Smooth muscle cell (in vitro differentiated cells): ENCODE measurements around the gene RAD1. TPM values are rescaled to one million over a fixed set of nuclear protein-coding genes. Genes with fewer than 3 reads are reported as not detected.

ENCODE experiments used
- DNase-seq: peaks from one replicate; lab custom pipeline; 2025; ENCODE audit not compliant: unreplicated experiment; lab: John Stamatoyannopoulos, UW
- H2AFZ ChIP-seq: fragments of 200-600 bp; sonication (generic); 2 replicates; pipeline ENCODE4 v1.6.0; 2016; ENCODE audit warnings: antibody characterized with exemption, low read depth, mild to moderate bottlenecking
- H3F3A ChIP-seq: fragments of 200-600 bp; sonication (generic); 2 replicates; pipeline ENCODE4 v1.6.0; 2017; ENCODE audit warnings: antibody characterized with exemption, low read depth
- H3K27ac ChIP-seq: fragments of 200-600 bp; sonication (generic); 2 replicates; pipeline ENCODE4 v1.5.1; 2016; ENCODE audit warnings: low read depth, mild to moderate bottlenecking
- H3K27me3 ChIP-seq: fragments of 200-600 bp; sonication (generic); 2 replicates; pipeline ENCODE4 v1.6.1; 2016; ENCODE audit warnings: low read depth, mild to moderate bottlenecking
- H3K36me3 ChIP-seq: fragments of 200-600 bp; sonication (generic); 2 replicates; pipeline ENCODE4 v1.5.1; 2016; ENCODE audit warnings: low read depth
- H3K4me1 ChIP-seq: fragments of 200-600 bp; sonication (generic); 2 replicates; pipeline ENCODE4 v1.5.1; 2016; ENCODE audit warnings: low read depth
- H3K4me2 ChIP-seq: fragments of 200-600 bp; sonication (generic); 2 replicates; pipeline ENCODE4 v1.6.0; 2016; ENCODE audit warnings: mild to moderate bottlenecking
- H3K4me3 ChIP-seq: fragments of 200-600 bp; sonication (generic); 2 replicates; pipeline ENCODE4 v1.5.1; 2016; ENCODE audit warnings: mild to moderate bottlenecking
- H3K79me2 ChIP-seq: fragments of 200-600 bp; sonication (generic); 2 replicates; pipeline ENCODE4 v1.6.0; 2016; ENCODE audit warnings: low read depth, mild to moderate bottlenecking
- H3K9ac ChIP-seq: fragments of 200-600 bp; sonication (generic); 2 replicates; pipeline ENCODE4 v1.6.0; 2016; ENCODE audit warnings: low read depth
- H3K9me3 ChIP-seq: fragments of 200-600 bp; sonication (generic); replicated peaks from 2 replicates; pipeline ENCODE4 v1.5.1; 2016; ENCODE audit warnings: low read depth
- H4K20me1 ChIP-seq: fragments of 200-600 bp; sonication (generic); 2 replicates; pipeline ENCODE4 v1.6.0; 2016; ENCODE audit warnings: low read depth
- CTCF ChIP-seq: fragments of 200-600 bp; sonication (generic); IDR thresholded peaks from 2 replicates; pipeline ENCODE4 v1.5.1; 2017; ENCODE audit warnings: borderline replicate concordance, mild to moderate bottlenecking, antibody characterized with exemption; ENCODE audit not compliant: insufficient read depth, poor library complexity, severe bottlenecking
- WGBS: methylation state at CpG from one replicate; pipeline ENCODE4 v1.1.7; 2016; ENCODE audit warnings: low lambda C conversion rate; 5-methylcytosine and 5-hydroxymethylcytosine counted together
- polyA plus RNA-seq: library from polyadenylated mRNA; unstranded; fragments of >200 nt; fragmentation: Nextera tagmentation; extraction: Ambion mirVana; gene quantifications from 2 replicates; pipeline ENCODE4 v1.2.1, GENCODE V29; 2016
- total RNA-seq: library from RNA; depleted of rRNA; stranded (reverse); fragments of >200 nt; gene quantifications from 2 replicates; pipeline ENCODE4 v1.2.3, GENCODE V29; 2014

The RAD1 gene
- total RNA-seq (14.5 and 33.2 TPM in 2 replicates), polyA plus RNA-seq (24.1 and 26.4 TPM in 2 replicates)

- H3K4me1 ChIP-seq = peaks cover 21% of the 10 kb centered on the region
- H3K4me3 ChIP-seq = peak within 1 kb of the TSS; percentile 98
- H2AFZ ChIP-seq = peak within 1 kb of the TSS; percentile 88
- DNase-seq = peak; percentile 88
- H3K36me3 ChIP-seq = peaks cover 14% of the 10 kb centered on the region
- H3K27me3 ChIP-seq = no peaks in the 10 kb centered on the region
- H3K4me2 ChIP-seq = peak within 1 kb of the TSS; percentile 98
- TF ChIP-seq CTCF = no peak
- H3F3A ChIP-seq = no peaks in the 10 kb centered on the region
- H4K20me1 ChIP-seq = no peaks in the 10 kb centered on the region
- H3K79me2 ChIP-seq = peaks cover 71% of the 10 kb centered on the region
- no peaks in the 10 kb centered on the region for H3K9me3 ChIP-seq
- peak within 1 kb of the TSS; percentile 85 for H3K9ac ChIP-seq
- under 1% methylated on average over 67 of the region's 67 CpGs for WGBS
- peak within 1 kb of the TSS; percentile 78 for H3K27ac ChIP-seq
These were observed at the start of gene RAD1, which contains the start of gene BRIX1 for GRCh38 chr5:34915139-34915855. Gene RAD1, minus strand, starts transcription at chr5:34915504. Its CDS starts 612 bp downstream, at chr5:34914892. Gene BRIX1, plus strand, starts transcription at chr5:34915711. Its CDS starts 28 bp downstream, at chr5:34915739.

- Histone ChIP-seq H3K4me3 (no peak overlapping the region), H3K9ac (no peak overlapping the region)
These were observed 44.0 kb upstream of the RAD1 start for GRCh38 chr5:34959323-34959722.

GRCh38 chr5:34957857-34958690 is 42.8 kb upstream of the RAD1 start:
- H3K27ac ChIP-seq = peak overlapping the region; percentile 21
- no peak overlapping the region for H2AFZ ChIP-seq
- no peaks in the 10 kb centered on the region for H3K9me3 ChIP-seq
- peak; percentile 65 for TF ChIP-seq CTCF
- H3K79me2 ChIP-seq = no peaks in the 10 kb centered on the region
- no peaks in the 10 kb centered on the region for H3K27me3 ChIP-seq
- no peak for DNase-seq
- no peak overlapping the region for H3K4me2 ChIP-seq
- no peaks in the 10 kb centered on the region for H4K20me1 ChIP-seq
- H3F3A ChIP-seq = no peaks in the 10 kb centered on the region
- H3K4me3 ChIP-seq = no peak overlapping the region
- WGBS = 53% methylated on average over 5 of the region's 5 CpGs
- no peaks in the 10 kb centered on the region for H3K4me1 ChIP-seq
- peak overlapping the region; percentile 17 for H3K9ac ChIP-seq
- H3K36me3 ChIP-seq = no peaks in the 10 kb centered on the region

More at GRCh38 chr5:34959323-34959722, 44.0 kb upstream of the RAD1 start:
- Histone ChIP-seq H3K79me2 (no peaks in the 10 kb centered on the region), H3F3A (no peaks in the 10 kb centered on the region), H3K27ac (no peak overlapping the region), H3K4me1 (no peaks in the 10 kb centered on the region), H2AFZ (no peak overlapping the region), H3K27me3 (no peaks in the 10 kb centered on the region), H3K9me3 (no peaks in the 10 kb centered on the region), H3K4me2 (no peak overlapping the region), H3K36me3 (no peaks in the 10 kb centered on the region), H4K20me1 (no peaks in the 10 kb centered on the region)
- 90% methylated on average over 1 of the region's 1 CpG for WGBS
- no peak for DNase-seq
- no peak for TF ChIP-seq CTCF
